A549 (cell line): ENCODE measurements around the gene CCDC85C.

Source experiments
- CHD4 ChIP-seq: fragments of 200-600 bp; sonication (generic); IDR thresholded peaks from 2 replicates; pipeline ENCODE4 v1.6.1; 2016; ENCODE audit warnings: antibody characterized with exemption, mild to moderate bottlenecking, borderline replicate concordance
- CTCF ChIP-seq: fragments of >200 bp; sonication (Bioruptor Twin); formaldehyde crosslinking; IDR thresholded peaks from 3 replicates; pipeline ENCODE4 v1.5.1; 2016
- ESRRA ChIP-seq: fragments of 150-350 bp; IDR thresholded peaks from 2 replicates; pipeline ENCODE4 v1.6.1; 2014; ENCODE audit warnings: mild to moderate bottlenecking, low read length, borderline replicate concordance
- GATA3 ChIP-seq: IDR thresholded peaks from 2 replicates; pipeline ENCODE4 v1.6.1; 2012; ENCODE audit warnings: borderline replicate concordance
- HOXB13 ChIP-seq: fragments of 250-450 bp; sonication (Bioruptor Pico); IDR thresholded peaks from 2 replicates; pipeline ENCODE4 v1.5.0; 2020; ENCODE audit warnings: low read depth, mild to moderate bottlenecking, moderate library complexity
- JUN ChIP-seq, 2 experiments: fragments of >200 bp; sonication (Bioruptor Twin); formaldehyde crosslinking; IDR thresholded peaks; 2 replicates in 1 of 2; 3 replicates in 1 of 2; pipeline ENCODE4 v1.6.1; 2016 to 2017
- JUNB ChIP-seq: fragments of >200 bp; sonication (Bioruptor Twin); formaldehyde crosslinking; IDR thresholded peaks from 2 replicates; pipeline ENCODE4 v1.6.1; 2016
- POLR2A ChIP-seq: IDR thresholded peaks from 2 replicates; pipeline ENCODE4 v1.6.1; 2012; ENCODE audit warnings: mild to moderate bottlenecking, low read length
- RCOR1 ChIP-seq: fragments of 150-350 bp; IDR thresholded peaks from 2 replicates; pipeline ENCODE4 v1.6.1; 2014; ENCODE audit warnings: antibody characterized with exemption, low read length, low read depth
- ZFP36 ChIP-seq: fragments of 450-650 bp; IDR thresholded peaks from 2 replicates; pipeline ENCODE4 v1.6.1; 2014; ENCODE audit warnings: borderline replicate concordance; ENCODE audit not compliant: partially characterized antibody

- TF ChIP-seq CTCF (no peak), POLR2A (no peak), HOXB13 (CRISPR knock-in tag) (no peak), JUN (IDR thresholded peaks at IDR 0.05) (no peak), CHD4 (no peak), ZFP36 (no peak), RCOR1 (no peak), ESRRA (no peak), GATA3 (no peak), JUNB (no peak)
These were observed 26.2 kb upstream of the CCDC85C start for GRCh38 chr14:99630202-99630601.
